ENCODE data around the gene ABLIM1. TPM values are rescaled to one million over a fixed set of nuclear protein-coding genes. Genes with fewer than 3 reads are reported as not detected.

ABLIM1 gene
- total RNA-seq, 6 experiments from 2014 or later, result 38.8 to 76.5 (median 50.6) TPM

GRCh38 chr10:114547514-114547913 lies 110.6 kb downstream of the ABLIM1 start:
- intact Hi-C loops (cut with DNase I), result loop anchor here in 1 of 2 donors (10.0 kb wide), 3 partner anchors 73 to 237 kb away; no protein-coding TSS in a partner anchor
- H3K4me1 ChIP-seq, result peaks cover 0 to 16% (median 6%) of the 10 kb centered on the region in 4 donors

DNA sequence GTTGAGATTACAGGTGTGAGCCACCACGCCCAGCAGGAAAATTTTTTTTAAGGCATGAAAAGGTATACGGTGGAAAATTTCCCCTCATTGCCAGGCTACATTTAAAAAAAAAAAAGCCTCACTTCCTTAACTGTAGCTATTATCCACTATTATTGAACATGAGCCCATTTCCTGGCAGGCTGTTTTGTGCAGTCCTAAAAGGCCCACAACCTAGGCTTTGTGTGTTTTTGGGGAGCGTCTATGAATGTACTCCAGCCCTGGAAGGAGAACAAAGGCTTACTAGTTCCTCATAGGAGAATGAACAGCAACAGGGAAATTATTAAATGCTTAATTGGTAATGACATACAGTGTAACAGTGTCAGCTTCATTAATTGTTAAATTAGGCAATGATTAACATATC lies 111.0 kb downstream of the ABLIM1 start:
- H3K36me3 ChIP-seq, result peaks cover 0 to 18% (median 5%) of the 10 kb centered on the region in 4 donors
- peaks cover 0 to 13% (median 3%) of the 10 kb centered on the region in 4 donors for H3K4me1 ChIP-seq
- WGBS (ENCODE audit: insufficient coverage, low coverage, low lambda C conversion rate, missing lambda C conversion rate), result 63% methylated on average over 3 of the region's 3 CpGs
- no peak overlapping the region for H3K4me3 ChIP-seq
- no peak for TF ChIP-seq POLR2A (IDR thresholded peaks at IDR 0.05)
- no peak for TF ChIP-seq CTCF (IDR thresholded peaks at IDR 0.05)
- intact Hi-C loops (cut with DNase I), result loop anchor here in 1 of 2 donors (10.0 kb wide), 3 partner anchors 72 to 238 kb away; no protein-coding TSS in a partner anchor
- no peaks in the 10 kb centered on the region for H3K27me3 ChIP-seq
- H3K27ac ChIP-seq, result no peak overlapping the region
- DNase-seq, result no peak
- no peak for ATAC-seq
- no peaks in the 10 kb centered on the region for H3K9me3 ChIP-seq

More at GRCh38 chr10:114547514-114547913, 110.6 kb downstream of the ABLIM1 start:
- Histone ChIP-seq H3K27me3 (no peaks in the 10 kb centered on the region), H3K27ac (no peak overlapping the region), H3K36me3 (peaks cover 0 to 18% (median 5%) of the 10 kb centered on the region in 4 donors), H3K4me3 (no peak overlapping the region), H3K9me3 (no peaks in the 10 kb centered on the region)
- ATAC-seq, result no peak
- TF ChIP-seq POLR2A (IDR thresholded peaks at IDR 0.05) (no peak), CTCF (IDR thresholded peaks at IDR 0.05) (no peak)
- peak in 1 of 3 donors; percentile 49 for DNase-seq
- 64% methylated on average over 8 of the region's 14 CpGs for WGBS (ENCODE audit: insufficient coverage, low coverage, low lambda C conversion rate, missing lambda C conversion rate)

DNA sequence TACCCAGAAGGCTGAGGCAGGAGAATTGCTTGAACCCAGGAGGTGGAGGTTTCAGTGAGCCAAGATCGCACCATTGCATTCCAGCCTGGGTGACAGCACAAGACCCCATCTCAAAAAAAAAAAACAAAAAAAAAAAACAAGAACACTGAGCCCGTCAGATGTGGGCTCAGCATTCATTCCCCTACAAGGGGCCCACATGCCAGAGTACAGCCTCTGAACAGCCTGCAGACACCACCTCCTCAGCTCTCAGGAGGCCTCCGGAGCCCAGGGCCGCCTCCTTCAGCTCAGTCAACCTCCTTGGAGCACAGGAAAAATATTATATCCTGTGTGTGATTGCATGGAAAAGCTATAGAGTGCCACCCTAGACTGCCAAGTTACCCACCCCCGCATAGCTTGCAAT lies 112.3 kb downstream of the ABLIM1 start:
- peaks cover 0 to 18% (median 5%) of the 10 kb centered on the region in 4 donors for H3K36me3 ChIP-seq
- TF ChIP-seq POLR2A (IDR thresholded peaks at IDR 0.05) (no peak), CTCF (IDR thresholded peaks at IDR 0.05) (no peak)
- 88% methylated on average over 4 of the region's 5 CpGs for WGBS (ENCODE audit: insufficient coverage, low coverage, low lambda C conversion rate, missing lambda C conversion rate)
- ATAC-seq, result no peak
- H3K4me3 ChIP-seq, result no peak overlapping the region
- H3K4me1 ChIP-seq, result peaks cover 0 to under 1% (median 0%) of the 10 kb centered on the region in 4 donors
- DNase-seq, result no peak
- intact Hi-C loops (cut with DNase I), result loop anchor here in 1 of 2 donors (10.0 kb wide), 3 partner anchors 71 to 239 kb away; no protein-coding TSS in a partner anchor
- no peak overlapping the region for H3K27ac ChIP-seq
- H3K9me3 ChIP-seq, result no peaks in the 10 kb centered on the region
- no peaks in the 10 kb centered on the region for H3K27me3 ChIP-seq

DNA sequence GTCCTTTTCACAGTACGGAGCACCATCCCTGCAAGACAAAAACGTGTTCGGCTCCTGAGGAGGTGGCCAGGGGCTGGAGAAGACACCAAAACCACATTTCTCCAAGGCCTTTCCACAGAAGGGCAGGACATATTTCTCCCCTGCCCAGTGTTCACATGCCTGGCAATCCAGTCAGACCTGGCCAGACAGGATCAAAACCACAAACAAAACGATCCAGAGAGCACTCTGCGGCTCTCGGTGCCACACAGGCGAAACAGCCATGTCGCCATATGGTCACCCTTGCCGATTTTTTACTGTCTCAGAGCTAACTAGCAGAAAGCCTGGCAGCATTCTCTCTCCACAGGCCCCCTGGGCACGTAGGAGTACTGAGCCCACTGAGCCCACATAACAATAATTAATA lies 113.0 kb downstream of the ABLIM1 start:
- DNase-seq (no peak), ATAC-seq (no peak)
- H3K4me3 ChIP-seq, result no peak overlapping the region
- H3K27ac ChIP-seq, result no peak overlapping the region
- no peaks in the 10 kb centered on the region for H3K4me1 ChIP-seq
- WGBS (ENCODE audit: insufficient coverage, low coverage, low lambda C conversion rate, missing lambda C conversion rate), result 83% methylated on average over 4 of the region's 10 CpGs
- intact Hi-C loops (cut with DNase I), result loop anchor here in 1 of 2 donors (10.0 kb wide), 3 partner anchors 70 to 240 kb away; no protein-coding TSS in a partner anchor
- H3K36me3 ChIP-seq, result peaks cover 0 to 22% (median 8%) of the 10 kb centered on the region in 4 donors
- TF ChIP-seq CTCF (IDR thresholded peaks at IDR 0.05) (no peak), POLR2A (IDR thresholded peaks at IDR 0.05) (no peak)
- no peaks in the 10 kb centered on the region for H3K9me3 ChIP-seq
- no peaks in the 10 kb centered on the region for H3K27me3 ChIP-seq
